ENCODE measurements around the gene CERS4. TPM values are rescaled to one million over a fixed set of nuclear protein-coding genes. Genes with fewer than 3 reads are reported as not detected.

The CERS4 gene
- total and polyA plus RNA-seq, 7 donors = 1.4 to 40.0 (median 24.1) TPM

DNA sequence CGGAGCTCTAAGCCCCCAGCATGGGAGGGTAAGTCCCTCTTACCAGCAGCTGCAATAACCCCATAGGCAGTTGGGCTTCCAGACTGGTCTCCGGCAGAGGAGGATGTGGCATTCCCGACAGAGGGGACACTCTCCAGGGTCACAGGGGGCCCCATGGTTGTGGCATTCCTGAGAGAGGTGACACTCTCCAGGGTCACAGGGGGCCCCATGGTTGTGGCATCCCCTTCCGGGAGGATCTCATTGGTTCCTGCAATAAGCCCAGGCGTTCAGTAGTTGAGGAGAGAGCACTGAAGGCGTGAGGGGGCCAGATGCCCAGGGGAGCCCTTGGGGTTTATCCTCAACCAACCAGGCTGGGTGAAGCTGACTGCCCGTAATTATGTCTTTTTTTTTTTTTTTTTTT, 93.6 kb downstream of the CERS4 start:
- no peaks in the 10 kb centered on the region for H3K27me3 ChIP-seq
- H3K27ac ChIP-seq = no peak overlapping the region
- TF ChIP-seq POLR2A (IDR thresholded peaks at IDR 0.05) = no peak
- TF ChIP-seq, protein P1, sequence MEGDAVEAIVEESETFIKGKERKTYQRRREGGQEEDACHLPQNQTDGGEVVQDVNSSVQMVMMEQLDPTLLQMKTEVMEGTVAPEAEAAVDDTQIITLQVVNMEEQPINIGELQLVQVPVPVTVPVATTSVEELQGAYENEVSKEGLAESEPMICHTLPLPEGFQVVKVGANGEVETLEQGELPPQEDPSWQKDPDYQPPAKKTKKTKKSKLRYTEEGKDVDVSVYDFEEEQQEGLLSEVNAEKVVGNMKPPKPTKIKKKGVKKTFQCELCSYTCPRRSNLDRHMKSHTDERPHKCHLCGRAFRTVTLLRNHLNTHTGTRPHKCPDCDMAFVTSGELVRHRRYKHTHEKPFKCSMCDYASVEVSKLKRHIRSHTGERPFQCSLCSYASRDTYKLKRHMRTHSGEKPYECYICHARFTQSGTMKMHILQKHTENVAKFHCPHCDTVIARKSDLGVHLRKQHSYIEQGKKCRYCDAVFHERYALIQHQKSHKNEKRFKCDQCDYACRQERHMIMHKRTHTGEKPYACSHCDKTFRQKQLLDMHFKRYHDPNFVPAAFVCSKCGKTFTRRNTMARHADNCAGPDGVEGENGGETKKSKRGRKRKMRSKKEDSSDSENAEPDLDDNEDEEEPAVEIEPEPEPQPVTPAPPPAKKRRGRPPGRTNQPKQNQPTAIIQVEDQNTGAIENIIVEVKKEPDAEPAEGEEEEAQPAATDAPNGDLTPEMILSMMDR (IDR thresholded peaks at IDR 0.05) = no peak
- TF ChIP-seq POLR2AphosphoS5 (IDR thresholded peaks at IDR 0.05) = no peak
- TF ChIP-seq EP300 (IDR thresholded peaks at IDR 0.05) = no peak
- no peaks in the 10 kb centered on the region for H3K9me3 ChIP-seq
- intact Hi-C loops (cut with DNase I) = no loop called here
- H3K4me3 ChIP-seq = no peak overlapping the region
- peaks cover 0 to 14% (median 8%) of the 10 kb centered on the region in 4 donors for H3K4me1 ChIP-seq
- WGBS, 2 donors = 65 to 74% methylated on average over 7 of the region's 7 CpGs
- DNase-seq = no peak
- peaks cover 0 to 6% (median 0%) of the 10 kb centered on the region in 4 donors for H3K36me3 ChIP-seq

DNA sequence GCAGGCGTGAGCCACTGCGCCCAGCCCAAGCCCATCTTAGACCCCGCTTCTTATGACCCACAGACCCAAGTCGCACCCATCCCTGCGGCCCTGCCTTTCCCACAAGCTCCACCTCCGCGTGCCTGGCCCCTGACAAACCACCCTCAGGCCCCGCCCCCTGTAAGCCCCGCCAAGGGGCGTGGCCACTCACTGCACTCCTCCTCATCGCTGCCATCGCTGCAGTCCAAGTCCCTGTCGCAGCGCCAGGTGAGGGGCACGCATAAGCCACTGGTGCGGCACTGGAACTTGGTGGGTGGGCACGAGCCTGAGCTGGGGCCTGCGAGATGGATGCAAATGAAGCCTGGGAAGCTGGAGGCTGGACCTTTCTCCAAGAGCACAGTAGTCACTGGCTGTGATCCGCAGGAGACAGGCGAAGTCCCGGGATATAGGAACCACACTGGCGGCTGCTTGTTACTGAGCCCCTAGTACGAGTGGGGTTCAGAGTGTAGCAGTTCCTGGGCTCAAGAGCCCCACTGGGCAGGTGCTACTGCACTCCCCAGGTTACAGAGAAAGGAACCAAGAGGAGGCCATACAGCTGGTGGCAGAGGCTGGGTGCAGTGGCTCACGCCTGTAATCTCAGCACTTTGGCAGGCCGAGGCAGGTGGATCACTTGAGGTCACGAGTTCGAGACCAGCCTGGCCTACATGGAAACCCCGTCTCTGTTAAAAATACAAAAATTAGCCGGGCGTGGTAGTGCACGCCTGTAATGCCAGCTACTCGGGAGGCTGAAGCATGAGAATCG, 95.9 kb downstream of the CERS4 start:
- 86% methylated on average over 33 of the region's 33 CpGs for WGBS, 2 donors
- intact Hi-C loops (cut with DNase I) = no loop called here
- peak; percentile 60 for DNase-seq

DNA sequence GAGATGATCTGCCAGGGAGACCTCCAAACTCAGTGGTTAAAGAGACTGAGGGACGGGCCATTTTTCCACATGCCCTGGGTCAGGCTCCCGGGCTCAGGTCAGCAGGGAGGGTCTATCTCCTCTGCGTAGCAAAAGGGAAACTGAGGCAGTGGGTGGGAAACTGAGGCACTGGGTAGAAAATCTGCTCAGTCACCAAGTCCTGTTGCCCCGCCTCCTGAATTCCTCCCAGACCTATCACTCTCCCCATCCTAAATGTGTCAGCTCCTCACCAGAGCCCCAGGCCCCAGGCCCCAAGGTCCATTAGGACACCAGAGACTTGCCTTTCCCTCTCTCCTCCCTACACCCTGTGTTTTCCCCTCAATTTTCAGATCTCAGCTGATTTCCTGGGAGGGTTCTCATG, 96.6 kb downstream of the CERS4 start:
- no peaks in the 10 kb centered on the region for H3K9me3 ChIP-seq
- H3K36me3 ChIP-seq = peaks cover 0 to 21% (median 9%) of the 10 kb centered on the region in 4 donors
- H3K27me3 ChIP-seq = no peaks in the 10 kb centered on the region
- TF ChIP-seq, protein P1 (IDR thresholded peaks at IDR 0.05) = no peak
- TF ChIP-seq EP300 (IDR thresholded peaks at IDR 0.05) (no peak), POLR2A (IDR thresholded peaks at IDR 0.05) (no peak), POLR2AphosphoS5 (IDR thresholded peaks at IDR 0.05) (no peak)
- 83 to 90% methylated on average over 4 of the region's 4 CpGs for WGBS, 2 donors
- no peak overlapping the region for H3K27ac ChIP-seq
- peaks cover 0 to 30% (median 22%) of the 10 kb centered on the region in 4 donors for H3K4me1 ChIP-seq
- intact Hi-C loops (cut with DNase I) = no loop called here
- DNase-seq = peak; percentile 39
- no peak overlapping the region for H3K4me3 ChIP-seq

More for the DNA sequence above, 95.9 kb downstream of the CERS4 start:
- TF ChIP-seq POLR2A (IDR thresholded peaks at IDR 0.05) = no peak
- TF ChIP-seq, protein P1 (IDR thresholded peaks at IDR 0.05) = no peak
- no peak for TF ChIP-seq EP300 (IDR thresholded peaks at IDR 0.05)
- no peak for TF ChIP-seq POLR2AphosphoS5 (IDR thresholded peaks at IDR 0.05)
- no peaks in the 10 kb centered on the region for H3K27me3 ChIP-seq
- peaks cover 0 to 14% (median 4%) of the 10 kb centered on the region in 4 donors for H3K36me3 ChIP-seq
- no peak overlapping the region for H3K4me3 ChIP-seq
- no peak overlapping the region for H3K27ac ChIP-seq
- H3K9me3 ChIP-seq = no peaks in the 10 kb centered on the region
- peaks cover 0 to 30% (median 22%) of the 10 kb centered on the region in 4 donors for H3K4me1 ChIP-seq

DNA sequence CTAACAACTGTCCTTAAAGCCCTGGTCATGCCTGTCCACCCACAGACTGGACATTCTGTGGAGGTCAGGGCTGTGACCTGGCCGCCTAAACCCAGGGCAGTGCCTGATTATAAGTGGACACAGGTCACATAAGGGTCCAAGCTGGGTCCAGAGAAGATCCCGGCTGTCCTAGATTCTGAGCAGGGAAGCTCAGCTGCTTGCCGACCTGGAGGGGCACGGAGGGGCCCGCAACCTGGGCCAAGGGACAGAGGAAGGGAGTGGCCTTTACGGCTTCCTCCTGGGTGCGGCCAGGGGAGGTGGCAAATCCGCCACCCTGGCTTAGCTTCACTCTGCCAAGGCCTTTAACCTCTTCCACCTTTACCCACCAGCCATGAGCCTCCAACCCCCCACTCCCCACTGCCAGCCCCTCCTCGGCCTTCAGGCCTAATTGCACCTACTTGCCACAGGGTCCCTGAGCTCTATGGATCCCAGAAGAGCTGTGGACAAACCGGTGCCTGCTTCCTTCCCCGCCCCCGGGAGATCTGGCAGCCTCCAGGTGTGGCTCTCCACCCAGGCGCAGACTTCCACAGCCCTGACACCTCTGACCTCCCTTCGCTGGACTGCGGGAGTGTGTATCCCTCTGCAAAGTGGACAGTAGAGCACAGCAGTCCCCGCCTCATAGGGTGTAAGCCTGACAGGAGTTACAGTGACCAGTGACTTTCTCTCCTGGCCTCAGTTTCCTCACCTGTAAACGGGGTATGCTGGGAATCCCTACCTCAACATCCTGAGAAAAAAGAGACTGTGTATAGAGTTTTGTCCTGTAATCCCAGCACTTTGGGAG, 97.3 kb downstream of the CERS4 start:
- TF ChIP-seq POLR2A (IDR thresholded peaks at IDR 0.05) = no peak
- TF ChIP-seq, protein P1 (IDR thresholded peaks at IDR 0.05) = no peak
- no peak for TF ChIP-seq EP300 (IDR thresholded peaks at IDR 0.05)
- TF ChIP-seq POLR2AphosphoS5 (IDR thresholded peaks at IDR 0.05) = no peak
- 20 to 68% methylated on average over 17 of the region's 17 CpGs for WGBS, 2 donors
- peaks cover 0 to 28% (median 16%) of the 10 kb centered on the region in 4 donors for H3K36me3 ChIP-seq
- H3K9me3 ChIP-seq = no peaks in the 10 kb centered on the region
- H3K4me1 ChIP-seq = peaks cover 0 to 30% (median 22%) of the 10 kb centered on the region in 4 donors
- intact Hi-C loops (cut with DNase I) = no loop called here
- DNase-seq = peak; percentile 60
- H3K4me3 ChIP-seq = no peak overlapping the region
- peak overlapping the region in 1 of 4 donors; percentile 72 for H3K27ac ChIP-seq
- no peaks in the 10 kb centered on the region for H3K27me3 ChIP-seq
